Heart left ventricle (tissue), 13 donors: ENCODE results near the gene GNAQ.

Source experiments
- POLR2A ChIP-seq, 2 donors: fragments of 450-650 bp; IDR thresholded peaks; one replicate each; pipeline ENCODE4 v1.6.1; 2017; ENCODE audit warnings: antibody characterized with exemption in 2 of 2, mild to moderate bottlenecking in 2 of 2, moderate library complexity in 2 of 2
- TF ChIP-seq, protein P1 (sequence below), 12 donors: fragments of 200-600 bp; sonication (generic) in 4 of 12; IDR thresholded peaks; one replicate each; pipeline versions ENCODE4 v1.5.0 to v1.8.0; 2018 to 2022; ENCODE audit warnings: antibody characterized with exemption in 12 of 12, mild to moderate bottlenecking in 5 of 12
- donor health status: ischemic (EF 13 %, LVEDD 7.1; RV severe dilation, severe dysfunction).
- donor health status: DM: no; HTN: yes; CAD: no.
- donor health status: DM: no; HTN: no; CAD: no.
- donor health status: ischemic (EF 25% LVEDD 6.9; RV normal size, moderate dysfunction).
- donor health status: ischemic (EF 25% LVEDD 5.7; RV mildly dilated, moderate dysfunction).
- donor health status: ischemic (EF 35%, LVEDD 5.7; RV mildly dilated, moderate dysfunction).
- donor health status: nonischemic (EF 11% LVEDD 7.7; RV severe dilation, severe dysfunction).
- donor health status: DM: yes; HTN: yes; CAD: no.
- donor health status: PGD.
- donor health status: ischemic (EF 29% LVEDD 5.4; RV normal size, mild dysfunction).
- donor health status: nonischemic (EF 23%, LVEDD 6.1; RV moderate dilation, normal function).

DNA sequence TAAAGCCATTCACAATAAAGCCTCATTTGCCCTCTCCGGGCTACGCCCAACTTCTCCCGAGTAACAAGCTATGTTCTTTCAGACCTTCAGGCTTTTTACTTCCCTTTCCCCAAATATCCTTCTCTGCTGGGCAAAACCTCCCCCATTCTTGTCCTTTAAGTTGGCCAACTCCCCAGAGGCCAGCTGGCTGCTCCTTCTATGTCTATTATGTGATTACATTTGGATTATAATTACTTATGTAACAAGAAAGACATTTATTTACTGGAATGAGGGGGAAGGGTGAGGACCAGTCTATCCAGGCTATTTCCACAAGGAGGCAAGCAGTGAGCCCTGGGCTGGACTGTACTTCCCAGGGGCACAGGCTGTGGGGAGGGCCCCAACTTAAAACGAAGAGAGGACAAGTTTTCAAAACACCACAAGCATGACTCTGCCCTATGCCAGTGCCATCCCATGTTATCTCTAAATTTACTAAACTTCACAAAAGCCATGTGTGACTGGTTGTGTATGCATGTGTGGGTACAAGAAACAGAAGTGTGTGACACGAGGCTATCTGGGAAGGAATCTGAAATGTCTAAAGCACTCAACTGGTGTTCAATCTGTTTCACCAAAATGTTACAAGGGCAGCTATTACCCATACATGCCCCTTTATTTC, 84.5 kb downstream of the GNAQ start:
- TF ChIP-seq, protein P1, sequence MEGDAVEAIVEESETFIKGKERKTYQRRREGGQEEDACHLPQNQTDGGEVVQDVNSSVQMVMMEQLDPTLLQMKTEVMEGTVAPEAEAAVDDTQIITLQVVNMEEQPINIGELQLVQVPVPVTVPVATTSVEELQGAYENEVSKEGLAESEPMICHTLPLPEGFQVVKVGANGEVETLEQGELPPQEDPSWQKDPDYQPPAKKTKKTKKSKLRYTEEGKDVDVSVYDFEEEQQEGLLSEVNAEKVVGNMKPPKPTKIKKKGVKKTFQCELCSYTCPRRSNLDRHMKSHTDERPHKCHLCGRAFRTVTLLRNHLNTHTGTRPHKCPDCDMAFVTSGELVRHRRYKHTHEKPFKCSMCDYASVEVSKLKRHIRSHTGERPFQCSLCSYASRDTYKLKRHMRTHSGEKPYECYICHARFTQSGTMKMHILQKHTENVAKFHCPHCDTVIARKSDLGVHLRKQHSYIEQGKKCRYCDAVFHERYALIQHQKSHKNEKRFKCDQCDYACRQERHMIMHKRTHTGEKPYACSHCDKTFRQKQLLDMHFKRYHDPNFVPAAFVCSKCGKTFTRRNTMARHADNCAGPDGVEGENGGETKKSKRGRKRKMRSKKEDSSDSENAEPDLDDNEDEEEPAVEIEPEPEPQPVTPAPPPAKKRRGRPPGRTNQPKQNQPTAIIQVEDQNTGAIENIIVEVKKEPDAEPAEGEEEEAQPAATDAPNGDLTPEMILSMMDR (IDR thresholded peaks at IDR 0.05) = no peak
- no peak for TF ChIP-seq POLR2A (IDR thresholded peaks at IDR 0.05)
